Subcutaneous abdominal adipose tissue (tissue), 5 donors: ENCODE measurements around the gene GNPTAB.
"Not testable (repeated sequence)": the region's sequence is repeated elsewhere in the genome, so short reads cannot be mapped to it uniquely, and the experiment has no call there.

Experiments used
- H3K27ac ChIP-seq: one replicate; pipeline ENCODE4 v1.7.0; 2013; ENCODE audit warnings: low read depth, mild to moderate bottlenecking, inconsistent platforms, low read length, moderate library complexity
- H3K27me3 ChIP-seq, 5 donors: one replicate each; pipeline ENCODE4 v1.7.0; 2013; ENCODE audit warnings: low read length in 5 of 5, inconsistent platforms in 1 of 5; ENCODE audit not compliant: control insufficient read depth in 5 of 5, insufficient read depth in 4 of 5
- H3K36me3 ChIP-seq, 5 donors: one replicate each; pipeline ENCODE4 v1.7.0; 2013; ENCODE audit warnings: low read length in 5 of 5; ENCODE audit not compliant: control insufficient read depth in 5 of 5, insufficient read depth in 5 of 5
- H3K4me1 ChIP-seq, 5 donors: one replicate each; pipeline ENCODE4 v1.7.0; 2013; ENCODE audit warnings: low read length in 5 of 5, mild to moderate bottlenecking in 3 of 5, moderate library complexity in 1 of 5; ENCODE audit not compliant: control insufficient read depth in 5 of 5, insufficient read depth in 5 of 5
- H3K4me3 ChIP-seq, 5 donors: one replicate each; pipeline ENCODE4 v1.7.0; 2013; ENCODE audit warnings: low read length in 5 of 5, low read depth in 1 of 5
- H3K9ac ChIP-seq, 5 donors: one replicate each; pipeline ENCODE4 v1.7.0; 2013; ENCODE audit warnings: low read length in 5 of 5, mild to moderate bottlenecking in 4 of 5, moderate library complexity in 3 of 5
- H3K9me3 ChIP-seq, 5 donors: one replicate each; pipeline ENCODE4 v1.7.0; 2013; ENCODE audit warnings: low read length in 5 of 5; ENCODE audit not compliant: control insufficient read depth in 5 of 5
- donor health status: healthy.
- donor health status: healthy.
- donor health status: healthy.
- donor health status: healthy.
- donor health status: healthy.

Gene GNPTAB

DNA sequence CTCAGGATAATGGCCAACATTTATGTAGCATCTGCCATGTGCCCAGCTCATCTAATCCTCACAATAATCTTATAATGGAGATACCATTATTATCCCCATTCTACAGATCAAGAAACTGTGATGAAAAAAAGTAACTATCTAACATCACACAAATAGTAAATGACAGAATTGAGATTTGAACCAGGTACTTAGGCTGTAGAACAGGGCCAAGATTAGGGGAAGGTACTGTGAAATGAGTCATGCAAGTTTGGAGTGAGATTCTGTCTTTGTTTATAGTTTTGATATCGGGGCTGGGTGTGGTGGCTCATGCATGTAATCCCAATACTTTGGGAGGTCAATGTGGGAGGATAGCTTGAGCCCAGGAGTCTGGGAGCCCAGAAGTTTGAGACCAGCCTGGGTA lies 1.3 kb upstream of the GNPTAB start:
- Histone ChIP-seq H3K27me3 (no peaks in the 10 kb centered on the region), H3K27ac (no peak overlapping the region), H3K9ac (no peak overlapping the region)

GRCh38 chr12:101829639-101830366 lies 956 bp downstream of the GNPTAB start:
- peak overlapping the region; percentile 58 to 92 (median 86) for H3K9ac ChIP-seq
- H3K27ac ChIP-seq, result peak overlapping the region; percentile 46
- peaks cover 3 to 22% (median 19%) of the 10 kb centered on the region in 5 donors for H3K4me1 ChIP-seq
- no peaks in the 10 kb centered on the region for H3K36me3 ChIP-seq
- H3K27me3 ChIP-seq, result no peaks in the 10 kb centered on the region
- no peaks in the 10 kb centered on the region for H3K9me3 ChIP-seq
- peak overlapping the region; percentile 85 to 99 (median 93) for H3K4me3 ChIP-seq

More for the DNA sequence above, 1.3 kb upstream of the GNPTAB start:
- H3K9me3 ChIP-seq, result no peaks in the 10 kb centered on the region
- H3K36me3 ChIP-seq, result no peaks in the 10 kb centered on the region
- H3K4me3 ChIP-seq, result no peak overlapping the region
- H3K4me1 ChIP-seq, result peaks cover 3 to 22% (median 19%) of the 10 kb centered on the region in 5 donors

DNA sequence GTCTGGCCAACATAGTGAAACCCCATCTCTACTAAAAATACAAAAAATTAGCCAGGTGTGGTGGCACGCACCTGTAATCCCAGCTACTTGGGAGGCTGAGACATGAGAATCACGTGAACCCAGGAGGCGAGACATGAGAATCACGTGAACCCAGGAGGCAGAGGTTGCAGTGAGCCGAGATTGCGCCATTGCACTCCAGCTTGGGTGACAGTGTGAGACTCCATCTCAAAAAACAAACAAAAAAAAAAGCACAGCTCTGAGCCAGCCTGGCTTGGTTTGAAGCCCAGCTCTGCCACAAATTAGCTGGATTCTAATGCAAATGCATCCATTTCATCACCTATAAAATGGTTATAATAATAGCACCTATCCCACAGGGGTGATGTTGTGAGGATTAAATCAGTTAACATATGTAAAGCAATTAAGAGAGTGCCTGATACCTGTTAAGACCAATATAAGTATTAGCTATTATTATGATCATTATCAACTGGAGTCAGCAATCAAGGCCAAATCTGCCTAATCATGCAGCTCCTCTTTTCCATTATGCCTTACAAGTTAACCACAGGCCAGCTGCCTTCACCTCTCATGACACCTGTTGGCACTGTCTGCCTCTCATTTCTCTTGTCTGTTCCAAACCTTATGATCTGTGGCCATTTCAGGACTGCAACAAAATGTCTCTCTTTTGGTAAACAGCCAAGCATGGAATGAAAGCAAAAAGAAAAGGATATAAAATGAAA lies 2.1 kb downstream of the GNPTAB start:
- H3K4me3 ChIP-seq, result no peak overlapping the region
- no peak overlapping the region for H3K27ac ChIP-seq
- H3K27me3 ChIP-seq, result no peaks in the 10 kb centered on the region
- H3K9ac ChIP-seq, result no peak overlapping the region
- H3K36me3 ChIP-seq, result no peaks in the 10 kb centered on the region
- no peaks in the 10 kb centered on the region for H3K9me3 ChIP-seq
- H3K4me1 ChIP-seq, result peaks cover 3 to 27% (median 24%) of the 10 kb centered on the region in 5 donors

- Histone ChIP-seq H3K27ac (no peak overlapping the region), H3K9ac (no peak overlapping the region), H3K9me3 (no peaks in the 10 kb centered on the region), H3K4me1 (peaks cover 3 to 33% (median 27%) of the 10 kb centered on the region in 5 donors), H3K4me3 (no peak overlapping the region), H3K36me3 (no peaks in the 10 kb centered on the region), H3K27me3 (no peaks in the 10 kb centered on the region)
Measured at GRCh38 chr12:101826766-101827368, 3.9 kb downstream of the GNPTAB start.

GRCh38 chr12:101824831-101825230 lies 5.9 kb downstream of the GNPTAB start:
- H3K9me3 ChIP-seq, result no peaks in the 10 kb centered on the region
- H3K4me1 ChIP-seq, result peaks cover 0 to 24% (median 17%) of the 10 kb centered on the region in 5 donors
- no peak overlapping the region for H3K4me3 ChIP-seq
- no peaks in the 10 kb centered on the region for H3K27me3 ChIP-seq
- H3K9ac ChIP-seq, result no peak overlapping the region
- no peaks in the 10 kb centered on the region for H3K36me3 ChIP-seq
- H3K27ac ChIP-seq, result no peak overlapping the region

DNA sequence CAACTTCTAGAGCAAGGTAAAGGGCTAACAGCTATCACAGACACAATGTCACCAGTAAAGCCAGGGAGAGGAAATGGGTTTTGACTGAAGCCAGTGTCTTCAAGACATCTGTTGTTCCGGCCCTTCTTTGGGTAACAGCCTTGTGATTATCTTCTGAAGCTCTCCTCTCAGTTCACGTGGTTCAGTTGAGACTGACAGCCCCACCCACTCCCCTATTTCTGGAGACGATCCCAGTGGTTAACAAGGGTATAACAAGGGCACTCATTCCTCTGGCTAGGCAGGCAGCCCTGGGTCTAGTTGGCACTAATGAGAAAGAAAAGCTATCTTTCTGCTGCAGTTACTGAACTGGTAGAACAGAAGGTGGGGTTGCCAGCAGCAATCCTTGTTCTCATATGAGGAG lies 6.9 kb downstream of the GNPTAB start:
- no peak overlapping the region for H3K27ac ChIP-seq
- peak overlapping the region in 1 of 5 donors; percentile 34 for H3K9ac ChIP-seq
- H3K27me3 ChIP-seq, result no peaks in the 10 kb centered on the region
- no peaks in the 10 kb centered on the region for H3K9me3 ChIP-seq
- H3K4me1 ChIP-seq, result peaks cover 0 to 16% (median 7%) of the 10 kb centered on the region in 5 donors
- no peaks in the 10 kb centered on the region for H3K36me3 ChIP-seq
- no peak overlapping the region for H3K4me3 ChIP-seq

- Histone ChIP-seq H3K27ac (no peak overlapping the region), H3K9me3 (no peaks in the 10 kb centered on the region), H3K4me3 (no peak overlapping the region), H3K4me1 (peaks cover 0 to 16% (median 5%) of the 10 kb centered on the region in 5 donors), H3K27me3 (no peaks in the 10 kb centered on the region), H3K9ac (no peak overlapping the region), H3K36me3 (no peaks in the 10 kb centered on the region)
Measured at GRCh38 chr12:101823039-101823438, 7.7 kb downstream of the GNPTAB start.

GRCh38 chr12:101819467-101819866 lies 11.3 kb downstream of the GNPTAB start:
- Histone ChIP-seq H3K4me1 (peaks cover 0 to 16% (median 8%) of the 10 kb centered on the region in 5 donors), H3K4me3 (no peak overlapping the region), H3K27me3 (no peaks in the 10 kb centered on the region), H3K9ac (no peak overlapping the region), H3K27ac (no peak overlapping the region), H3K36me3 (no peaks in the 10 kb centered on the region), H3K9me3 (peaks cover 0 to 4% (median 0%) of the 10 kb centered on the region in 5 donors)

- H3K36me3 ChIP-seq, H3K9ac ChIP-seq, H3K27me3 ChIP-seq, H3K27ac ChIP-seq, H3K9me3 ChIP-seq, H3K4me3 ChIP-seq: not testable (repeated sequence)
- H3K4me1 ChIP-seq, result peaks cover 0 to 11% (median 3%) of the 10 kb centered on the region in 5 donors
Measured at GRCh38 chr12:101818689-101819088, 12.1 kb downstream of the GNPTAB start.

DNA sequence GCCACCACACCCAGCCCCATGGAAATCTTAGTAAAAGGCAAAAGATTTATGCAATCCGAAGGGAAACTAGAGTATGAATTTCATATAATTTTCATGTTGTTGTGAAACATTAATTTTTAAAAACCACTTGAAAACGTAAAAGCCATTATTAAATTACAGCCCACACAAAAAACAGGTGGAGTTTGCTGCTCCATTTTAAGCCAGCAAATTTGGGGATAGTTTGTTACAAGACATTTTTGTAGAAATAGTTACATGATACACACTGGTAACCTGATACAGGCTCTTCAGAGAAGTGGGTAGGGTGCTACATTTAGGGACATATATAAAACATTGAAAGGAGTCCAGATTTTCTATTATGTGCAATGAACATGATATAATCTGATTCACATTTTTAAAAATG lies 17.6 kb downstream of the GNPTAB start:
- Histone ChIP-seq H3K4me1 (peaks cover 0 to 2% (median 0%) of the 10 kb centered on the region in 5 donors), H3K9me3 (peaks cover 0 to 4% (median 0%) of the 10 kb centered on the region in 5 donors), H3K27me3 (no peaks in the 10 kb centered on the region), H3K27ac (no peak overlapping the region), H3K9ac (no peak overlapping the region), H3K4me3 (no peak overlapping the region), H3K36me3 (no peaks in the 10 kb centered on the region)
